Activated CD4-positive, alpha-beta T cell treated with anti-CD3 and anti-CD28 coated beads, Interleukin-2, Interleukin-6, amounts not matched to agents 100 ng/mL and 50 ng/mL, durations not matched to agents 16 hours and 8 hours (primary cell): Measurements from ENCODE around the gene MN1.

ENCODE experiments used
- DNase-seq: peaks from one replicate; pipeline ENCODE4 v3.0.0-alpha.2; 2020

Gene MN1

DNA sequence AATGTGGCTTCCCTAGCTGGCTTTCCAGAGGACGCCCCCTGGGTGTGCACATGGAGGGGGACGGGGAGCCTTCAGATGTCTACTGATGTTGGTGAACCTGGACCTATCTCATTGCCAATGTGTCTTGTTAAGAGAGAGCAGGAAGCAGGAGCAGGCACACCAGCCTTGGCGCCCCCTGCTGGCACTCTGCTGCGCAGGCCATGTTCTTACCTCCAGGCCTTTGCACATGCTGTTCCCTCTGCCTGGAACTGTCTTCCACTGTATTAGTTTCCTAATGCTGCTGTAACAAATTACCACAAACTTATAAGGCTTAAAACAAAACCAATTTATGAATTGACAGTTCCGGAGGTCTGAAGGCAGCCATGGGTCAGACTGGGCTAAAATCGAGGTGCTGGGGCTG is 23.6 kb upstream of the MN1 start:
- DNase-seq: peak; percentile 44

DNA sequence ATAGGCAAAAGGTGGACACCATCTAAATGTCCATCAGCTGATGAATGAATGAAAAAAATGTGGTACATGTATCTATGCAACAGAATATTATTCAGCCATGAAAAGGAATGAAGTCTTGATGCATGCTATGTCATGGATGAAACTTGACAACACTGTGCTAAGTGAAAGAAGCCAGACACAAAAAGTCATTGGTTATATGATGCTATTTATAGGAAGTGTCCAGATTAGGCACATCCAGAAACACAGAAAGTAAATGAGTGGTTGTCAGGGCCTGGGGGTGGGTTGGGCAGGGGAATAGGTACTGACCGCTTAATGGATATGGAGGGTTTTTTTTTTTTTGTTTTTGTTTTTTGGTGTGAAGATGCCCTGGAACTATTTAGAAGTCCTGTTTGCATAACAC is 21.7 kb upstream of the MN1 start:
- DNase-seq: no peak

- DNase-seq: no peak
Observed at GRCh38 chr22:27820896-27821866, 19.6 kb upstream of the MN1 start.

DNA sequence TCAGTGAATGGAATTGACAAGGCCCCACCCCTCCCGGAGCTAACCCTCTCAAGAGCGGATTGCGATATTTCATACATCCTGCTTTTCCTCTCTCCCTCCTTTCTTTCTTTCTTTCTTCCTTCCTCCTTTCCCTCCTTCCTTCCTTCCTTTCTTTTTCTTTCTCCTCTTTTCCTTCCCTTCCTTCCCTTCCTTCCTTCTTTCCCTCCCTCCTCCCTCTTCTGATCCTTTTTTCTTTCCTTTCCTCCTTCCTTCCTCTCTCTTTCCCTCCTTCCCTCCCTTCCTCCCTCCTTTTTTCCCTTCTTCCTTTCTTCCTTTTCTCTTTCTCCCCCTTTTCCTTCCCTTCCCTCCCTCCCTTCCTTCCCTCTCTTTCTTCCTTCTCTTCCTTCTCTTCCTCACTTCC is 15.0 kb upstream of the MN1 start:
- DNase-seq: no peak

DNA sequence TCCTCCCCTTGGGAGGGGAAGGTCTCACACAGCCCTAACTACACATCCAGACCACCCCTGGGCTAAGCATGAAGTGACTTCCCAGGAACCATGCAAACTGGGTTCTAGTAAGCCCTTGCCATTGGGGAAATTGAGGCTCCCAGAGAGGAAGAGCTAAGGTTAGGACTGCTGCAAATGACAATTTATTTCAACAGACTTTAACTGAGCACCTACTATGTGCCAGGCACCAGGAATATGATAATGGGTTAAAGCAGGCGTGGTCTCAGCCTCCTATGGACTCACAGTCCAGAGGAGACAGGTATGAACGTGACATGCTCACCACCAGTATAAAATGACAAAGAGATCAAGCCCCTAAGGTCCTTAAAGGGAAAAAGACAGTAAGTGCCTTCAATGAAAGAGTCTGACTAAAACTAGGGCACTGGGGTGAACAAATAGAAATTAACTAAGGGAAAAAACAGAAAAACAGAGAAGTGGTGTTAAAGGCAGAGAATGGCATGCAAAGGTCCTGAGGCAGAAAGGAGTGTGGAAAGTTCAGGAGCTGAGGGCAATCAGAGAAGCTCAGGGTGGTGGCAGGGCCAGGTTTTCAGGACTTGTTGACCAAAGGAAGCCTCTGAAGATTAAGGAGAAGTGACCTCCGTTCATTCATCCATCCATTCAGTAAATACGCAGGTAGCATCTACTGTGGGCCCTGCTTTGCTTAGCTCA is 14.4 kb upstream of the MN1 start:
- DNase-seq: no peak

DNA sequence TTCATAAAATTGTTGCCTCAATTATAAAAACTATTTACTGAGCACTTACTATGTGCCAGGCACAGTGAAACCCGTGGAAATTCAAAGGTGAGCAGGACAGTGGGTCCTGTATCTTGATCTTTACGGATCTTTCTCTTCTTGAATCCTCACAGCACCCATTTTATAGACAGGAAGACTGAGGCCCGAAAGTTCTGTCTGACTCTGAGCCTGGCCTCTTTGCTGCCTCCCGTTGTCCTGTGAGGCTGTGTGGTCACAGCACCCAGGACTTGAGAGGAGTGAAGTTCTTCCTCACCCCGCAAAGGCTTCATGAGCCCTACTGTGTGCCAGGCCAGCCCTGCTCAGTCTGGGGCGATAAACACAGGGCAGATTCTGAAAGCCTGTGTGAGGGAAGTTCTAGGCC is 13.4 kb upstream of the MN1 start:
- no peak for DNase-seq

DNA sequence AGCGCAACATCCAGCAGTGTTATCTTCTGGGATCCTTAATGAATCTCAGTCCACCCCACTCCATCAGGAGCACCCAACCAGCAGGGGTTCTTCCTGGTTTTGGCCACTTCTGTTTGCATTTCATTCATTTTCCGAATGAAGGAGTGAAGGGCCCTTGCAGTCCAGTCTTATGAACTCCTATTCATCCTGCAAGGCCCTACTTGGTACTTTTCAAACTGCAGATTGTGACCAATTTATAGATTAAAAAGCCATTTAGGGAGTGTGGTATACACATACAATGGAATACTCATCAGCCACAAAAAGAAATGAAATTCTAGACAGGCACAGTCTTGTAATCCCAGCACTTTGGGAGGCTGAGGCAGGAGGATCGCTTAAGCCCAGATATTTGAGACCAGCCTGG is 10.2 kb upstream of the MN1 start:
- DNase-seq: no peak

GRCh38 chr22:27810609-27811151 is 9.1 kb upstream of the MN1 start:
- no peak for DNase-seq

DNA sequence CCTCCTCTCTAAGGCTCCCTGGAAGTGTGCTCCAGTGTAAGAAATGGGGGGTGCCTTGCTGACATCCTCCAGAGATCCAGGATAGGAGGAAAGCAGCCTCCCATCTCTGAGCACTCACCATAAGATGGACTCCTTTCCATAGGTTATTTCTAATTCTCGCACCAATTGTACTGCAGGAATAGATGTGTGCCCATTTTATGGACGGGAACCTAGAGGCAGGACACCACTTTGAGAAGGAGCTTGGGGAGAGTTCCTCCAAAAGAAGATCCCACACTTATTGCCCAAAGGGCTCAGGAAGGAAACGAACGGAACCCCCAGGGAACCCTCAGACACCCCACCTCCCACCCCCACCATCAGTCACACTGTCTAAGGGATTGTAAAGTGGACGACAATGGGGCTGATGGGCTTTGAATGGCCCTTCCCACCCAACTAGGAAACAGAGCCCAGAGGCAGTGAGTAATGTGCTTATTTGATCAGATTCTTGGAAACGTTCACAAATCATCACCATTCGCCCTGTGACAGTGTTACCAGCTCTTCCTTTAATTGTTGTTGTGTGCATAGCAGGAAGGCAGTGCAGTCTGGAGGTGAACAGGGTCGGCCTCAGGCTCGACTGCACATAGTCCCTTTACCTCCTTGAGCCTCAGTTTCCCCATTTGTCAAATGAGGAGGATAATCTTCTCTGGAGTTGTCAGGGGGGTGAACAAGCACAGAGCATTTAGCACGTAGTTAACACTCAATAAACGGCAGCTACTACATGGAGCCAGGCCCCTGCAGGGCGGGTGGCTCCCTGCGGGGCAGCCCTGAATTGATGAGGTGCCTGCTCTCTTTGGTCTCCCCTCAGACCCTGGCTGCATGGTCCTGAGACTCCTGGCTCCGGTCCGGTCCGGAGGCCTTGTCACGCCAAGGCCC is 8.4 kb upstream of the MN1 start:
- DNase-seq: no peak

DNA sequence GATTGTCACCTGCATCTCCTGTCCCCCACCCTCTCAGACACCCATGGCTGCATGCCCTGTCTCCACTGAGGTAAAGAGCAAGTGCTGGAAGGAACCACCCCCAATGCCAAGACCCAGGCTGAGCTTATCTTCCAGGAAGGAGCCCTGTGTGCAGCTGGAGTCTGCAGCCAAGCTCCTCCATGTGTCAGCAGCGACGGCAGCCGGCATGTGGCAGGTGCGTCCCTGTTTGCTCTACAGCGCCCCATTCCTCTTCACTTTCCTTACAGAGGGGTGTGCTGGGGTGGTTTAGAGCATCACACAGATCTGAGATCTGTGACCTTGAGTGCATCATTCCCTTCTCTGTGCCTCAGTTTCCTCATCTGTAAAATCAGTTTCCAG is 7.7 kb upstream of the MN1 start:
- DNase-seq: no peak

DNA sequence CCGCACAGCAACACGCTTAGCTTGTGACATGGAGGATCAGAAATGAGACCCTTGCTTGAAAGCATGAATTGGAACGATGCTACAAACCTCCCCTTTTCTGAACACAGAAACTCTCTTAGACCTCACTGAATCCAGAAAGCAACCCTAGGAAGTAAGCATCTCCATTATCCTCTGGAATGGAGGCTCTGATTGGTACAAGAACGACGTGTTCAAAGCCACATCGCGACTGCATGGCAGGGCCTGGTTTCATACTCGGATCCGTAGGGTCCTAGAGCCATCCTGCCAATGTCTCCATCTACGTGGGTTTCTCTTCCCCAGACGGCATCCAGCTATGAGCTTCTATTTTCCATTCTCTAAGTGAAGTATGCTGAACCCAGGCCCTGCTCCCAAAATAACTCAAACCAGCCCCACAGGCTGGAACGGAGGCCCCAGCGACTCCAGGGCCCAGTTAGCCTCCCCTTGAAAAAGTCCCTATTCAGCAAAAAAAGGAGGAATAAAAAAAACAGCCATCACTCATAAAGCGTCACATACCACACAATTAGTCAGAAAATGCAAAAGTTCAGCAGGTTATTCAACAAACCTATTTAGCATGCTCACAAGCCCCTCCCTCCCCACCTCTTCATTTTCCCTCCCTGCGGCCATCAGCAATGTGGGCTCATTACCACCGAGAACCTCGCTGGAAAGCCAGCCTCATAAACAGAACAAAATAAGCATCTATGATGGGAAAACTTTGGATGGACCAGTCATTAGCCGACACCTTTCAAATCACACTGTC is 7.1 kb upstream of the MN1 start:
- no peak for DNase-seq

- DNase-seq: no peak
Observed at GRCh38 chr22:27805841-27806240, 4.3 kb upstream of the MN1 start.

- peak; percentile 69 for DNase-seq
Observed at GRCh38 chr22:27804470-27805297, 3.1 kb upstream of the MN1 start.

GRCh38 chr22:27803841-27804415 is 2.4 kb upstream of the MN1 start:
- no peak for DNase-seq

DNA sequence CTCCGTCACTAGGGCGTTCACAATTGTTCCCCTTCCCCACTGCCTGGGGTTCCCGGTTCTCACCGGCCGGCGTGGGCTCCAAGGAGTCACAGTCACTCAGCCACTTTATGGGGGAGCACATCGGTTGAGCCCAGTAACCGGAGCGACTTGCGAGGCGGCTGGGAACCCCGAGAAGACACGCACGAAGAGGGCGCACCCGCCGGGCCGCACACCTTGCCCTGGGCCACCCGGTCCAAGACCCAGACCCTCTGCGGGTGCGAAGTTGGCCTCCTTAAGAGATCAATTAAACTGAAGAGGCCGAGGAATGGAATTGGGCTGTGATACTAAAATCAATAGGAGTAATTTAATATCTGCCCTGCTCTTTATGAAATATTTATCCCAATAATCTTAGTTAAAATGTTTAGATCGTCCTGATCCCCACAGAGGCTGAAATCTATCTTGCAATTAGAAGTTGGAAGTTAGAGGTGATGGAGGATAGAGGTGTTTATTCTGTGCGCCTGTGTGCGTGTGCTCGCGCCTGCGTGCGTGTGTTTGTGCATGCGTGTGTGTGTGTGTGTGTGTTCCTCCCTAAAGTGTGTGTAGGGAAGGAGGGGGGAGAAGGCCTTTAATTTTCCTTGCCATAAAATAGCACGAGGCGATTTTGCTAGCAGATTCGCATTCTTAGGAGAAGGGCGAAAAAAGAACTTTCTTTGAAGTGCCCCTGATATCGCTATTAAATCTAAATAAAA is 954 bp upstream of the MN1 start:
- no peak for DNase-seq

GRCh38 chr22:27801202-27801615 is 347 bp downstream of the MN1 start:
- DNase-seq: peak; percentile 34

DNA sequence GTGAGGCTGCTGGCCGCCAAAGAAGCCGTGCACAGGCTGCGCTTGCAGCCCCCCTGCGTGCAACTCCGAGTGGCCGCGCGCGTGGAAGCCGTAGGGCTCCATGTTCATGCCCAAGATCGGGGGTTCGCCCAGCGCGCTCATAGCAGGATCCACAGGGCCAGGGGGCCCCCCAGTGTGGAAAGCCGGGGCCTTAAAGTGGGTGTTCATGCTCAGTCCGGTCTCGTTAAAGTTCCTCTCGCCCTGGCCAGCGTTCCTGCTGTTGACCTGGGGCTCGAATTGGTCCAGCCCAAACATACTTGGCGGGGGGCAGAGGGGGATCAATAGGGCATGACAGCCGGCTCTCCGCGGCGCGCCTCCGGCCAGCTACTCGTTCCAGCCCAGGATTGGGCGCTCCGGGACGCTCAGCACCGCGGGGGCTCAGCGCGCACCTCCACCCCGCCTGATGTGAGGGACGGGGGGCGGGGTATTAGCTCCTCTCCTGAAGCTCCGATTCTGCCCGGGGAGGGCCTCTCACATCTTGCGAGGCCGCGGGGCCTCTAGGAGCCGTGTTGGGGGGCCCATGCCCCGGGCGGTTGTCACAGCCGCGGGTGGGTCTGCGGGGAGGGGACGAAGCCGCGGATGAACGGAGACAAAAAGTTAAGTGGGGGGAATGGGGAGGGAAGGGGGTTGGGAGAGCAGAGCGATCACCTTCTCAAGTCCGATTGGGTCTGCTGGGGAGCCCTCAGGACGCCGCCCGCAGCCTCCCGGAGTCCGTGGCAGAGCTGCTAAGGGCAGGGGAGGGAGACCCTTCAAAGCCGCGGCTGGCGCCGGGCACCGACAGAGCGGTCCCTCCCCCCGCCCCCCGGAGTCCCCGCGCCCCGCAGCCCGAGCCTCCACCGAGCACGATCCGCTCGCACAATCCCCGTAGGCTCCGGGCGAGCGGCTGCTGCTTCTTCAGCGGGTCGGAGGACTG is 1.0 kb downstream of the MN1 start:
- DNase-seq: no peak

GRCh38 chr22:27799827-27800249 is 1.7 kb downstream of the MN1 start:
- no peak for DNase-seq
